ENCODE measurements around the gene NFIB. TPM values are rescaled to one million over a fixed set of nuclear protein-coding genes. Genes with fewer than 3 reads are reported as not detected.

NFIB gene
- total and polyA plus RNA-seq, 10 of the 15 experiments (the other 5 are each of a cell fraction or from before 2014, with no cell fraction given): under 0.01 to 0.19 (median 0.05) TPM; not detected in 3

GRCh38 chr9:14289916-14290315 is 24.0 kb downstream of the NFIB start:
- ATAC-seq: no peak

More at GRCh38 chr9:14289916-14290315, 24.0 kb downstream of the NFIB start:
- H3K27ac ChIP-seq (ENCODE audit: control insufficient read depth, insufficient read depth): no peak overlapping the region
- H3K9me3 ChIP-seq (replicated peaks; ENCODE audit: control insufficient read depth, insufficient read depth, low read length): no peaks in the 10 kb centered on the region
- in situ Hi-C loops (cut with MboI): no loop called here
- H3K4me1 ChIP-seq (ENCODE audit: control insufficient read depth, insufficient read depth, low read length): no peaks in the 10 kb centered on the region
- intact Hi-C loops (cut with micrococcal nuclease; ENCODE audit: unreplicated experiment): loop anchor here (10.0 kb wide), 1 partner anchor 65 kb away; no protein-coding TSS in a partner anchor
- ChIA-PET POLR2A (no interaction called here), SMC1A (ENCODE audit: uncharacterized antibody, unreplicated experiment) (interaction anchor here (0.7 kb wide), 1 partner anchor 12 kb away, joined by 3 read pairs; no protein-coding TSS in a partner anchor), RAD21 (ENCODE audit: unreplicated experiment) (no interaction called here), CTCF (interaction anchor here (1.2 kb wide), 1 partner anchor 13 kb away, joined by 3 read pairs; no protein-coding TSS in a partner anchor)
- no peak overlapping the region for H3K4me3 ChIP-seq
- TF ChIP-seq NKRF (conservative IDR thresholded peaks at IDR 0.05) (no peak), GATAD2B (conservative IDR thresholded peaks at IDR 0.05; ENCODE audit: low read depth) (no peak), LARP7 (IDR thresholded peaks at IDR 0.05) (no peak), RAD51 (IDR thresholded peaks at IDR 0.05) (no peak), SUZ12 (IDR thresholded peaks at IDR 0.05; ENCODE audit: unreplicated experiment) (no peak), TAF1 (IDR thresholded peaks at IDR 0.05; ENCODE audit: borderline replicate concordance, low read depth, low read length) (no peak), POLR2A (IDR thresholded peaks at IDR 0.05; ENCODE audit: low read depth, low read length) (no peak), SIX5 (IDR thresholded peaks at IDR 0.05; ENCODE audit: low read depth, low read length, severe bottlenecking) (no peak), CHD4 (IDR thresholded peaks at IDR 0.05) (no peak)
- no TSS peak for BruUV-seq (replicated peaks)
- no peaks in the 10 kb centered on the region for H3K27me3 ChIP-seq (replicated peaks in 1 of 2; ENCODE audit: control insufficient read depth in 2 of 2, insufficient read depth in 2 of 2, low read length in 1 of 2)
- no peaks in the 10 kb centered on the region for H3K79me2 ChIP-seq (ENCODE audit: control insufficient read depth, insufficient read depth, low read length)
- no peak for FAIRE-seq
- H3K36me3 ChIP-seq (ENCODE audit: control insufficient read depth in 2 of 2, insufficient read depth in 2 of 2, low read length in 1 of 2): no peaks in the 10 kb centered on the region
- DNase-seq (ENCODE audit: low read depth, low spot score): no peak
- WGBS (ENCODE audit: insufficient coverage, insufficient replicate concordance, low lambda C conversion rate, missing lambda C conversion rate): 37% methylated on average over 3 of the region's 3 CpGs
- H3K4me2 ChIP-seq (ENCODE audit: control insufficient read depth, insufficient read depth): no peak overlapping the region
- H4K20me1 ChIP-seq (ENCODE audit: control insufficient read depth, insufficient read depth): no peaks in the 10 kb centered on the region
- H2AFZ ChIP-seq (ENCODE audit: control insufficient read depth, low read depth, low read length): no peak overlapping the region
- H3K9ac ChIP-seq (ENCODE audit: control insufficient read depth, insufficient read depth, low read length): no peak overlapping the region

Data from GM12878 (cell line).